Measurements from ENCODE around the gene FASTK.

DNA sequence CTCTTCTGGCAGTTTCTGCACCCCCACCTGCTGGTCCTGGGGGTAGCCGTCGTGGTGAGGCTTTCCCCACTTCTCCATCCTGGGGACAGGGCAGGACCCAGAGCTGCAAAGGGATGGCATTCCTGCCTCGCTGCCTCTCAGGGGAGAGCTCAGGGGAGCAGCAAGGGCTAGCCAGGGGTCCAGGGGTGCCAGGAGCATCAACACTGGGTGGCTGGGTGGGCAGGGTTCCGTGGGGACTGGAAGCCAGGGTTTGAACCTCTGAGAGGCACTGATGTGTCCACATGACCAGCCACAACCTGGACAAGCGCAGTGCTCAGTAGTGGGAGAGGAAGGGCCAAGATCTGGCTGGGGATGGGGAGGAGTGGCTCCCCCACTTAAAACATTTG is 46.8 kb downstream of the FASTK start:
- TF ChIP-seq ZFP3 (CRISPR knock-in tag; IDR thresholded peaks at IDR 0.05) (no peak), PATZ1 (CRISPR knock-in tag; IDR thresholded peaks at IDR 0.05; ENCODE audit: borderline replicate concordance) (no peak), ZNF70 (CRISPR knock-in tag; IDR thresholded peaks at IDR 0.05) (no peak), RARB (CRISPR knock-in tag; IDR thresholded peaks at IDR 0.05) (no peak), PPARA (CRISPR knock-in tag; IDR thresholded peaks at IDR 0.05; ENCODE audit: borderline replicate concordance) (no peak), TOX (CRISPR knock-in tag; IDR thresholded peaks at IDR 0.05; ENCODE audit: borderline replicate concordance) (no peak), TCF4 (CRISPR knock-in tag; IDR thresholded peaks at IDR 0.05; ENCODE audit: borderline replicate concordance) (no peak), ARNTL (CRISPR knock-in tag; IDR thresholded peaks at IDR 0.05; ENCODE audit: borderline replicate concordance, low read depth) (no peak), ZFP30 (CRISPR knock-in tag; IDR thresholded peaks at IDR 0.05) (no peak), ZNF8 (CRISPR knock-in tag; IDR thresholded peaks at IDR 0.05) (no peak)
- TF ChIP-seq, protein P1, sequence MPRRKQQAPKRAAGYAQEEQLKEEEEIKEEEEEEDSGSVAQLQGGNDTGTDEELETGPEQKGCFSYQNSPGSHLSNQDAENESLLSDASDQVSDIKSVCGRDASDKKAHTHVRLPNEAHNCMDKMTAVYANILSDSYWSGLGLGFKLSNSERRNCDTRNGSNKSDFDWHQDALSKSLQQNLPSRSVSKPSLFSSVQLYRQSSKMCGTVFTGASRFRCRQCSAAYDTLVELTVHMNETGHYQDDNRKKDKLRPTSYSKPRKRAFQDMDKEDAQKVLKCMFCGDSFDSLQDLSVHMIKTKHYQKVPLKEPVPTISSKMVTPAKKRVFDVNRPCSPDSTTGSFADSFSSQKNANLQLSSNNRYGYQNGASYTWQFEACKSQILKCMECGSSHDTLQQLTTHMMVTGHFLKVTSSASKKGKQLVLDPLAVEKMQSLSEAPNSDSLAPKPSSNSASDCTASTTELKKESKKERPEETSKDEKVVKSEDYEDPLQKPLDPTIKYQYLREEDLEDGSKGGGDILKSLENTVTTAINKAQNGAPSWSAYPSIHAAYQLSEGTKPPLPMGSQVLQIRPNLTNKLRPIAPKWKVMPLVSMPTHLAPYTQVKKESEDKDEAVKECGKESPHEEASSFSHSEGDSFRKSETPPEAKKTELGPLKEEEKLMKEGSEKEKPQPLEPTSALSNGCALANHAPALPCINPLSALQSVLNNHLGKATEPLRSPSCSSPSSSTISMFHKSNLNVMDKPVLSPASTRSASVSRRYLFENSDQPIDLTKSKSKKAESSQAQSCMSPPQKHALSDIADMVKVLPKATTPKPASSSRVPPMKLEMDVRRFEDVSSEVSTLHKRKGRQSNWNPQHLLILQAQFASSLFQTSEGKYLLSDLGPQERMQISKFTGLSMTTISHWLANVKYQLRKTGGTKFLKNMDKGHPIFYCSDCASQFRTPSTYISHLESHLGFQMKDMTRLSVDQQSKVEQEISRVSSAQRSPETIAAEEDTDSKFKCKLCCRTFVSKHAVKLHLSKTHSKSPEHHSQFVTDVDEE (CRISPR knock-in tag; IDR thresholded peaks at IDR 0.05): no peak
- TF ChIP-seq, protein P2, sequence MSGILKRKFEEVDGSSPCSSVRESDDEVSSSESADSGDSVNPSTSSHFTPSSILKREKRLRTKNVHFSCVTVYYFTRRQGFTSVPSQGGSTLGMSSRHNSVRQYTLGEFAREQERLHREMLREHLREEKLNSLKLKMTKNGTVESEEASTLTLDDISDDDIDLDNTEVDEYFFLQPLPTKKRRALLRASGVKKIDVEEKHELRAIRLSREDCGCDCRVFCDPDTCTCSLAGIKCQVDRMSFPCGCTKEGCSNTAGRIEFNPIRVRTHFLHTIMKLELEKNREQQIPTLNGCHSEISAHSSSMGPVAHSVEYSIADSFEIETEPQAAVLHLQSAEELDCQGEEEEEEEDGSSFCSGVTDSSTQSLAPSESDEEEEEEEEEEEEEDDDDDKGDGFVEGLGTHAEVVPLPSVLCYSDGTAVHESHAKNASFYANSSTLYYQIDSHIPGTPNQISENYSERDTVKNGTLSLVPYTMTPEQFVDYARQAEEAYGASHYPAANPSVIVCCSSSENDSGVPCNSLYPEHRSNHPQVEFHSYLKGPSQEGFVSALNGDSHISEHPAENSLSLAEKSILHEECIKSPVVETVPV (CRISPR knock-in tag; IDR thresholded peaks at IDR 0.05): no peak

Data from SK-N-SH treated with all-trans-retinoic acid at 6 μM for 48 hours (cell line).